Measurements from ENCODE around the gene C19orf33. TPM values are rescaled to one million over a fixed set of nuclear protein-coding genes. Genes with fewer than 3 reads are reported as not detected.
A peak's percentile ranks its signal among the peaks of the same experiment; 100 is the strongest.

The C19orf33 gene
- total and polyA plus RNA-seq, 9 of the 15 experiments (the other 6 are each of a cell fraction or from before 2014, with no cell fraction given), result 3.2 TPM; not detected in 8

DNA sequence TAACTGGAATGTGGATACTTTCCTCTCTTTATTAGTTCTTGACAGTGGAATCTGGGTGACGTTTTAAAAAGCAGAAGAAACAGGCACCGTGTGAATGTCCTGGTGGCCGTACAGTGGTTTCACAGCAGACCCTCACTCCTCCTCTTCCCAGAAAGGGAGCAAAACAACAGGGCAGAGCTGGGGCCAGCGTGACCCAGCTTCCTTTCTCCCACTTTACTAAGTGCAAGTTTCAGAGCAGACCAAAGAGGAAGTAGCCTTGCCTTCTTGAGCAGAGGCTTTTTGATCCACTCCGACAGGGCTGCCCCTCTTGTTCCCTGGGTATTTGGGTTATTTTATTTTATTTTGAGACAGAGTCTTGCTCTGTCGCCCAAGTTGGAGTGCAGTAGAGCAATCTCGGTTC lies 19.6 kb upstream of the C19orf33 start:
- H2AFZ ChIP-seq (ENCODE audit: low read depth, low read length), result peak overlapping the region; percentile 78
- CTCF ChIA-PET (ENCODE audit: low intra/inter-chr PET ratio), result no interaction called here
- POLR2A ChIA-PET, result interaction anchor here (0.7 to 3.3 kb wide), 3 partner anchors 10 to 29 kb away, joined by 3 to 13 read pairs (median 3); no protein-coding TSS in a partner anchor

GRCh38 chr19:38285567-38285966 lies 18.5 kb upstream of the C19orf33 start:
- H3K9me1 ChIP-seq (ENCODE audit: control insufficient read depth, insufficient read depth, low read length), result no peaks in the 10 kb centered on the region
- no peak overlapping the region for H3K9ac ChIP-seq (ENCODE audit: insufficient read depth in 1 of 2, low read depth in 2 of 2, low read length in 2 of 2)
- intact Hi-C loops (cut with micrococcal nuclease), result no loop called here
- no peak overlapping the region for H2AFZ ChIP-seq (ENCODE audit: low read depth, low read length)
- no peak overlapping the region for H3K27ac ChIP-seq (ENCODE audit: extremely low read depth, low read depth, low read length)
- TF ChIP-seq FOS (IDR thresholded peaks at IDR 0.05; ENCODE audit: extremely low read depth, insufficient read length) (no peak), TCF3 (CRISPR knock-in tag; IDR thresholded peaks at IDR 0.05) (no peak), NR3C1 (CRISPR knock-in tag; IDR thresholded peaks at IDR 0.05) (no peak)
- no peak overlapping the region for H3K4me2 ChIP-seq (ENCODE audit: insufficient read depth, low read length)
- no peak for ATAC-seq
- H3K9me3 ChIP-seq (replicated peaks; ENCODE audit: control insufficient read depth, insufficient read depth, low read depth, low read length), result no peaks in the 10 kb centered on the region
- whole genome bisulfite sequencing (ENCODE audit: insufficient coverage, low coverage, missing lambda C conversion rate), result 68% methylated on average over 5 of the region's 5 CpGs
- no peaks in the 10 kb centered on the region for H3K36me3 ChIP-seq (ENCODE audit: control insufficient read depth, insufficient read depth, low read length)
- in situ Hi-C loops (cut with MboI), result no loop called here
- no peak for FAIRE-seq
- H4K20me1 ChIP-seq (replicated peaks; ENCODE audit: control insufficient read depth, insufficient read depth, low read length), result no peaks in the 10 kb centered on the region
- no peaks in the 10 kb centered on the region for H3K79me2 ChIP-seq (ENCODE audit: control insufficient read depth, insufficient read depth, low read length)
- BruUV-seq (replicated peaks), result no TSS peak
- H3K4me1 ChIP-seq (replicated peaks in 1 of 2; ENCODE audit: control insufficient read depth in 2 of 2, insufficient read depth in 2 of 2, low read length in 2 of 2), result peaks cover 10 to 19% of the 10 kb centered on the region in 2 experiments; a peak in 4 of 5 replicates
- DNase-seq (ENCODE audit: extremely low read depth in 1 of 4, low spot score in 3 of 4), result no peak
- H3K4me3 ChIP-seq, result no peak overlapping the region
- ChIA-PET POLR2A (interaction anchor here (1.3 to 3.3 kb wide), 3 partner anchors 11 to 89 kb away, joined by 3 to 13 read pairs (median 4); partner anchors contain the start of gene PSMD8), CTCF (ENCODE audit: low intra/inter-chr PET ratio) (interaction anchor here (0.7 kb wide), 1 partner anchor 26 kb away, joined by 3 read pairs; no protein-coding TSS in a partner anchor)
- H3K27me3 ChIP-seq (ENCODE audit: control insufficient read depth in 2 of 2, insufficient read depth in 2 of 2, low read length in 2 of 2), result no peaks in the 10 kb centered on the region

More for the DNA sequence above, 19.6 kb upstream of the C19orf33 start:
- H3K4me3 ChIP-seq, result no peak overlapping the region
- no peaks in the 10 kb centered on the region for H3K9me3 ChIP-seq (replicated peaks; ENCODE audit: control insufficient read depth, insufficient read depth, low read depth, low read length)
- H3K27ac ChIP-seq (ENCODE audit: extremely low read depth, low read depth, low read length), result no peak overlapping the region
- no peaks in the 10 kb centered on the region for H3K79me2 ChIP-seq (ENCODE audit: control insufficient read depth, insufficient read depth, low read length)
- no peaks in the 10 kb centered on the region for H3K27me3 ChIP-seq (ENCODE audit: control insufficient read depth in 2 of 2, insufficient read depth in 2 of 2, low read length in 2 of 2)
- peaks cover 10 to 15% of the 10 kb centered on the region in 2 experiments; a peak in 4 of 5 replicates for H3K4me1 ChIP-seq (replicated peaks in 1 of 2; ENCODE audit: control insufficient read depth in 2 of 2, insufficient read depth in 2 of 2, low read length in 2 of 2)
- intact Hi-C loops (cut with micrococcal nuclease) (no loop called here), in situ Hi-C loops (cut with MboI) (no loop called here)
- BruUV-seq (replicated peaks), result no TSS peak
- DNase-seq (ENCODE audit: extremely low read depth in 1 of 4, low spot score in 3 of 4) (no peak), ATAC-seq (no peak; the same call in 2 of the 3 replicates), FAIRE-seq (no peak)
- H3K9ac ChIP-seq (ENCODE audit: insufficient read depth in 1 of 2, low read depth in 2 of 2, low read length in 2 of 2), result no peak overlapping the region
- H3K36me3 ChIP-seq (ENCODE audit: control insufficient read depth, insufficient read depth, low read length), result no peaks in the 10 kb centered on the region
- TF ChIP-seq SPI1 (IDR thresholded peaks at IDR 0.05; ENCODE audit: borderline replicate concordance, low read depth, low read length) (peak; percentile 51), JUND (IDR thresholded peaks at IDR 0.05; ENCODE audit: borderline replicate concordance, low read depth, low read length) (no peak), JUND (tag; IDR thresholded peaks at IDR 0.05; ENCODE audit: borderline replicate concordance, low read depth, low read length) (no peak)
- 31% methylated on average over 6 of the region's 7 CpGs for WGBS (ENCODE audit: insufficient coverage, low coverage, missing lambda C conversion rate)
- no peaks in the 10 kb centered on the region for H4K20me1 ChIP-seq (replicated peaks; ENCODE audit: control insufficient read depth, insufficient read depth, low read length)
- no peaks in the 10 kb centered on the region for H3K9me1 ChIP-seq (ENCODE audit: control insufficient read depth, insufficient read depth, low read length)
- no peak overlapping the region for H3K4me2 ChIP-seq (ENCODE audit: insufficient read depth, low read length)

All from K562 (cell line).